HL-60 (cell line): ENCODE measurements around the gene APIP.

Experiments used
- DNase-seq, 2 experiments: peaks; one replicate each; pipeline ENCODE4 v3.0.0-alpha.2; 2010 to 2020; ENCODE audit warnings: low read depth in 1 of 2, low spot score in 1 of 2
- H3K27ac ChIP-seq: fragments of 250-450 bp; sonication (Bioruptor Pico); replicated peaks from 2 replicates; pipeline ENCODE4 v1.5.1; 2020; ENCODE audit warnings: mild to moderate bottlenecking, moderate library complexity
- H3K27me3 ChIP-seq: fragments of 250-450 bp; sonication (Bioruptor Pico); 2 replicates; pipeline ENCODE4 v1.5.1; 2021; ENCODE audit warnings: mild to moderate bottlenecking, moderate library complexity; ENCODE audit not compliant: insufficient read depth, poor library complexity, severe bottlenecking
- H3K4me3 ChIP-seq: replicated peaks from 2 replicates; pipeline ENCODE4 v1.5.1; 2011; ENCODE audit warnings: mild to moderate bottlenecking, control low read depth, low read length; ENCODE audit not compliant: insufficient read depth
- GABPA ChIP-seq: IDR thresholded peaks from 2 replicates; pipeline ENCODE4 v1.6.1; 2012; ENCODE audit warnings: low read depth
- POLR2AphosphoS5 ChIP-seq: IDR thresholded peaks from 2 replicates; pipeline ENCODE4 v1.6.1; 2012; ENCODE audit warnings: low read depth
- SPI1 ChIP-seq: IDR thresholded peaks from 2 replicates; pipeline ENCODE4 v1.6.1; 2012; ENCODE audit warnings: low read depth, mild to moderate bottlenecking, borderline replicate concordance
- TF ChIP-seq, protein P1 (sequence below): IDR thresholded peaks from 2 replicates; pipeline ENCODE4 v1.6.1; 2012; ENCODE audit warnings: low read depth; ENCODE audit not compliant: insufficient replicate concordance
- TF ChIP-seq, protein P2 (sequence below): IDR thresholded peaks from one replicate; pipeline ENCODE4 v1.5.1; 2011; ENCODE audit warnings: low read length, control low read depth, inconsistent platforms; ENCODE audit not compliant: insufficient read depth

Gene APIP

DNA sequence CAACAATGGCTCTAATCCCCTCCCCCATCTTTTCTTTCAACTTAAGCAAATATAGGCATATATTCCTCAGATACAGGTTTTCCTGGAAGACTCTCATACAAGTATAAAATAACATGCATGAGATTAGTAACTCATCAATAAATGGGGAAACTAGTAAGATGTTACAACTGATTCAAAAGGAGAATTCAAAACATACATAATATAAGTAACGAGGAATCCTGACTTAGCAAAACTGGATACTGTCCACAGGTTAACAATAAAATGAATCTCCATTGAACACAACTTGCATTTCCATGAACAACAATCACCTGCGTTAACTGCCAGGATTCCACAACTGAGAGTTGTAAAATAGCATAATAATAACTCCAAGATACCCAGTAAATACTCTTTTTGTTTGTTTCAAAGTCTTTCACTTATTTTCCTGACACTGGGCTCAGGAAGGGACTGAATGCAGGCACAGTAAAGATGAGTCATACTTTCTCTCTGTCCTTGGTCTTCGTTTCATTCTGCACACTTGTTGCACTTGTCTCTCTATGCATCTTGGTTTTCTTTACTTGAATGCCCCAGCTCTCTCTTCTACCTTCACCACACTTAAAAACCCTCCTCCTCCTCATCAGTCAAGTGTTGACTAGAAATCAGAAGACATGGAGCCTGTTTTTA is 8.1 kb downstream of the APIP start:
- DNase-seq: no peak
- Histone ChIP-seq H3K27ac (no peak overlapping the region), H3K4me3 (no peak overlapping the region)

DNA sequence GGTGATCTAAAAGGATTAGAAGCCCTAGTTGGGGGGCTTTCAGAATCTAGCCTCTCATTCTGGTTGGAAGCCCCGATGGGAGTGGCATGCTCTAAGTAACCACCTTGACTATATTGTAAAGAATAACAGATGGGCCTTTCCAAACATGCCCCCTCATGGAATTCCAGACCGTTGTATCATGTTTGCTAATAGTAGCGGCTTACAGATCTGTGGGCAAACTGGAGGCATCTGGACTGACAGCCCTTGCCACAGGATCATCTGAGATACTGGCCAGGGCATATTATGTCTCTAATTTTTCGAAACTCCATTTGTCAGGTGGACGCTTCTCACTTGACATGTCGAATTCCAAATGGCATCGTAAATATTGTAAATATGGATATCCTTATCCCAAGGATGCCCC is 10.5 kb downstream of the APIP start:
- no peak for DNase-seq
- no peaks in the 10 kb centered on the region for H3K27me3 ChIP-seq
- H3K27ac ChIP-seq: no peak overlapping the region
- no peak overlapping the region for H3K4me3 ChIP-seq
- TF ChIP-seq POLR2AphosphoS5: no peak
- TF ChIP-seq, protein P1, sequence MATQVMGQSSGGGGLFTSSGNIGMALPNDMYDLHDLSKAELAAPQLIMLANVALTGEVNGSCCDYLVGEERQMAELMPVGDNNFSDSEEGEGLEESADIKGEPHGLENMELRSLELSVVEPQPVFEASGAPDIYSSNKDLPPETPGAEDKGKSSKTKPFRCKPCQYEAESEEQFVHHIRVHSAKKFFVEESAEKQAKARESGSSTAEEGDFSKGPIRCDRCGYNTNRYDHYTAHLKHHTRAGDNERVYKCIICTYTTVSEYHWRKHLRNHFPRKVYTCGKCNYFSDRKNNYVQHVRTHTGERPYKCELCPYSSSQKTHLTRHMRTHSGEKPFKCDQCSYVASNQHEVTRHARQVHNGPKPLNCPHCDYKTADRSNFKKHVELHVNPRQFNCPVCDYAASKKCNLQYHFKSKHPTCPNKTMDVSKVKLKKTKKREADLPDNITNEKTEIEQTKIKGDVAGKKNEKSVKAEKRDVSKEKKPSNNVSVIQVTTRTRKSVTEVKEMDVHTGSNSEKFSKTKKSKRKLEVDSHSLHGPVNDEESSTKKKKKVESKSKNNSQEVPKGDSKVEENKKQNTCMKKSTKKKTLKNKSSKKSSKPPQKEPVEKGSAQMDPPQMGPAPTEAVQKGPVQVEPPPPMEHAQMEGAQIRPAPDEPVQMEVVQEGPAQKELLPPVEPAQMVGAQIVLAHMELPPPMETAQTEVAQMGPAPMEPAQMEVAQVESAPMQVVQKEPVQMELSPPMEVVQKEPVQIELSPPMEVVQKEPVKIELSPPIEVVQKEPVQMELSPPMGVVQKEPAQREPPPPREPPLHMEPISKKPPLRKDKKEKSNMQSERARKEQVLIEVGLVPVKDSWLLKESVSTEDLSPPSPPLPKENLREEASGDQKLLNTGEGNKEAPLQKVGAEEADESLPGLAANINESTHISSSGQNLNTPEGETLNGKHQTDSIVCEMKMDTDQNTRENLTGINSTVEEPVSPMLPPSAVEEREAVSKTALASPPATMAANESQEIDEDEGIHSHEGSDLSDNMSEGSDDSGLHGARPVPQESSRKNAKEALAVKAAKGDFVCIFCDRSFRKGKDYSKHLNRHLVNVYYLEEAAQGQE: no peak
- no peak for TF ChIP-seq GABPA

More for the DNA sequence above, 8.1 kb downstream of the APIP start:
- no peaks in the 10 kb centered on the region for H3K27me3 ChIP-seq
- TF ChIP-seq, protein P2, sequence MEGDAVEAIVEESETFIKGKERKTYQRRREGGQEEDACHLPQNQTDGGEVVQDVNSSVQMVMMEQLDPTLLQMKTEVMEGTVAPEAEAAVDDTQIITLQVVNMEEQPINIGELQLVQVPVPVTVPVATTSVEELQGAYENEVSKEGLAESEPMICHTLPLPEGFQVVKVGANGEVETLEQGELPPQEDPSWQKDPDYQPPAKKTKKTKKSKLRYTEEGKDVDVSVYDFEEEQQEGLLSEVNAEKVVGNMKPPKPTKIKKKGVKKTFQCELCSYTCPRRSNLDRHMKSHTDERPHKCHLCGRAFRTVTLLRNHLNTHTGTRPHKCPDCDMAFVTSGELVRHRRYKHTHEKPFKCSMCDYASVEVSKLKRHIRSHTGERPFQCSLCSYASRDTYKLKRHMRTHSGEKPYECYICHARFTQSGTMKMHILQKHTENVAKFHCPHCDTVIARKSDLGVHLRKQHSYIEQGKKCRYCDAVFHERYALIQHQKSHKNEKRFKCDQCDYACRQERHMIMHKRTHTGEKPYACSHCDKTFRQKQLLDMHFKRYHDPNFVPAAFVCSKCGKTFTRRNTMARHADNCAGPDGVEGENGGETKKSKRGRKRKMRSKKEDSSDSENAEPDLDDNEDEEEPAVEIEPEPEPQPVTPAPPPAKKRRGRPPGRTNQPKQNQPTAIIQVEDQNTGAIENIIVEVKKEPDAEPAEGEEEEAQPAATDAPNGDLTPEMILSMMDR: no peak
- no peak for TF ChIP-seq SPI1
- no peak for TF ChIP-seq GABPA
- TF ChIP-seq POLR2AphosphoS5: no peak
- TF ChIP-seq, protein P1: no peak

GRCh38 chr11:34904421-34904955 is 11.7 kb downstream of the APIP start:
- Histone ChIP-seq H3K27me3 (no peaks in the 10 kb centered on the region), H3K4me3 (no peak overlapping the region), H3K27ac (peak overlapping the region; percentile 26)
- TF ChIP-seq, protein P2: no peak
- TF ChIP-seq, protein P1: no peak
- TF ChIP-seq POLR2AphosphoS5: no peak
- peak; percentile 50 to 71 for DNase-seq
